ENCODE data around the gene DSCAM. TPM values are rescaled to one million over a fixed set of nuclear protein-coding genes. Genes with fewer than 3 reads are reported as not detected.

The DSCAM gene
- total and polyA plus RNA-seq, 2 donors (not counting 1 experiment from before 2014, with no cell fraction given): not detected

DNA sequence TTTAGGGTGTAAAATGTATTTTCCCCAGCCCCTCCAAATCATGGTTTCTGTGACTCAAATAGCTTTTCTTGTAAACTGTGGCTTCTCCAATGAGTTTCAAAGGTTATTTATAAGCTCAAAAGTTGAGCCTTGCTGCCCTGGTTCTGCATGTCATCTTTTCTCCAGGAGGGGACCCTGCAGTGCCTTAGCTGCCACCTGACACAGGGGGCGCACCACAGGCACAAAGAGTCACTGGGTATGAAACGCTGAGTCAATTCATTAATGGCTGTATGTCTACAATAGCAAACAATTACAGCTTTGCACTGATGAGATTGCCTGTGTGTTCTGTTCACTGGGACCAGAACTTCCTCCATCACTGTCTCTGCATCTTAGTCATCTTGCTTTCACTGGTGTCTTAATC, 878.9 kb downstream of the DSCAM start:
- no peak overlapping the region for H3K27ac ChIP-seq (ENCODE audit: low read length in 2 of 2)
- TF ChIP-seq, protein P1, sequence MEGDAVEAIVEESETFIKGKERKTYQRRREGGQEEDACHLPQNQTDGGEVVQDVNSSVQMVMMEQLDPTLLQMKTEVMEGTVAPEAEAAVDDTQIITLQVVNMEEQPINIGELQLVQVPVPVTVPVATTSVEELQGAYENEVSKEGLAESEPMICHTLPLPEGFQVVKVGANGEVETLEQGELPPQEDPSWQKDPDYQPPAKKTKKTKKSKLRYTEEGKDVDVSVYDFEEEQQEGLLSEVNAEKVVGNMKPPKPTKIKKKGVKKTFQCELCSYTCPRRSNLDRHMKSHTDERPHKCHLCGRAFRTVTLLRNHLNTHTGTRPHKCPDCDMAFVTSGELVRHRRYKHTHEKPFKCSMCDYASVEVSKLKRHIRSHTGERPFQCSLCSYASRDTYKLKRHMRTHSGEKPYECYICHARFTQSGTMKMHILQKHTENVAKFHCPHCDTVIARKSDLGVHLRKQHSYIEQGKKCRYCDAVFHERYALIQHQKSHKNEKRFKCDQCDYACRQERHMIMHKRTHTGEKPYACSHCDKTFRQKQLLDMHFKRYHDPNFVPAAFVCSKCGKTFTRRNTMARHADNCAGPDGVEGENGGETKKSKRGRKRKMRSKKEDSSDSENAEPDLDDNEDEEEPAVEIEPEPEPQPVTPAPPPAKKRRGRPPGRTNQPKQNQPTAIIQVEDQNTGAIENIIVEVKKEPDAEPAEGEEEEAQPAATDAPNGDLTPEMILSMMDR (IDR thresholded peaks at IDR 0.05): no peak
- no peak for TF ChIP-seq EZH2 (IDR thresholded peaks at IDR 0.05; ENCODE audit: borderline replicate concordance, insufficient read depth, low read depth, low read length, poor library complexity, severe bottlenecking)
- H3K4me1 Mint-ChIP-seq: no peaks in the 10 kb centered on the region
- POLR2A ChIA-PET: no interaction called here
- H3K4me1 ChIP-seq (ENCODE audit: control insufficient read depth in 2 of 2, insufficient read depth in 2 of 2, low read length in 2 of 2): peaks cover 0 to 39% of the 10 kb centered on the region in 2 donors
- no peak overlapping the region for H3K9ac ChIP-seq (ENCODE audit: low read length)
- H3K27me3 Mint-ChIP-seq: no peaks in the 10 kb centered on the region
- no peaks in the 10 kb centered on the region for H3K36me3 ChIP-seq (replicated peaks in 1 of 2; ENCODE audit: control extremely low read depth in 1 of 2, control insufficient read depth in 1 of 2, extremely low read depth in 1 of 2, insufficient read depth in 2 of 2, low read length in 1 of 2)
- CTCF ChIA-PET: no interaction called here
- whole genome bisulfite sequencing (ENCODE audit: insufficient coverage): 90% methylated on average over 2 of the region's 2 CpGs
- no peaks in the 10 kb centered on the region for H3K79me2 ChIP-seq (ENCODE audit: control insufficient read depth, insufficient read depth, low read length)
- peaks cover 0 to 12% (median 4%) of the 10 kb centered on the region in 3 donors for H3K9me3 ChIP-seq (ENCODE audit: control extremely low read depth in 1 of 3, control insufficient read depth in 2 of 3, insufficient read depth in 1 of 3, low read length in 2 of 3)
- H3K27me3 ChIP-seq (replicated peaks in 1 of 4; ENCODE audit: control extremely low read depth in 1 of 4, control insufficient read depth in 3 of 4, insufficient read depth in 4 of 4, low read length in 3 of 4): peaks cover 0 to 7% (median 0%) of the 10 kb centered on the region in 4 experiments
- ATAC-seq (ENCODE audit: low read depth) (no peak), DNase-seq (no peak)
- no peak overlapping the region for H3K4me3 ChIP-seq (ENCODE audit: control extremely low read depth in 1 of 5, extremely low read depth in 1 of 5, insufficient read depth in 1 of 5, low read depth in 2 of 5, low read length in 4 of 5)
- no peaks in the 10 kb centered on the region for H4K20me1 ChIP-seq (ENCODE audit: control insufficient read depth, insufficient read depth, low read length, poor library complexity, severe bottlenecking)
- H3K4me2 ChIP-seq (replicated peaks; ENCODE audit: low read depth, low read length, poor library complexity, severe bottlenecking): no peak overlapping the region
- no peak overlapping the region for H3K4me3 Mint-ChIP-seq
- peaks cover 11% of the 10 kb centered on the region for H3K9me3 Mint-ChIP-seq (ENCODE audit: insufficient read depth)
- no peak overlapping the region for H2AFZ ChIP-seq (ENCODE audit: insufficient read depth, low read depth, low read length, poor library complexity, severe bottlenecking)
- intact Hi-C loops (cut with micrococcal nuclease): no loop called here
- no peak overlapping the region for H3K27ac Mint-ChIP-seq

DNA sequence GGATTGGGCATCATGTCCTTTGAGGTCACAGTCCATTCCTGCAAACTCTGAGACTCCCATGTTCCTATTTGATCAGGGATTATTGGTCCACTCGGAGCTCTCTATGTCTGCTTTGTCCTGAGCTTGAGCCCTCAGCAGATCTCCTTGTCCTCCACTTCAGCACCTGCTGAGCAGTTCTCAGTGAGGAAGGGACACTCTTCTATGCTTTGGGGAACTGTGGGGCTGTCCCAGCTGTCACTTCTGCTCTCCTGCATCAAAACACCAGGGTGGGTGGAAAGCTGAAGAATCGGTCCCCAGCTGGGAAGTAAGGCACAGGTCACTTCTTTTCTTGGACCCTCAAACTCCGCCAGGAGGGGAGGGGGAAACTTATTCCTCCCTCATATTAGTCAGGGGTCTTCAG, 880.2 kb downstream of the DSCAM start:
- Histone ChIP-seq H3K4me3 (ENCODE audit: control extremely low read depth in 1 of 5, extremely low read depth in 1 of 5, insufficient read depth in 1 of 5, low read depth in 2 of 5, low read length in 4 of 5) (no peak overlapping the region), H2AFZ (ENCODE audit: insufficient read depth, low read depth, low read length, poor library complexity, severe bottlenecking) (no peak overlapping the region), H3K4me1 (ENCODE audit: control insufficient read depth in 2 of 2, insufficient read depth in 2 of 2, low read length in 2 of 2) (peaks cover 0 to 39% of the 10 kb centered on the region in 2 donors), H3K27me3 (replicated peaks in 1 of 4; ENCODE audit: control extremely low read depth in 1 of 4, control insufficient read depth in 3 of 4, insufficient read depth in 4 of 4, low read length in 3 of 4) (peaks cover 0 to 7% (median 0%) of the 10 kb centered on the region in 4 experiments), H3K4me2 (replicated peaks; ENCODE audit: low read depth, low read length, poor library complexity, severe bottlenecking) (no peak overlapping the region), H3K9me3 (ENCODE audit: control extremely low read depth in 1 of 3, control insufficient read depth in 2 of 3, insufficient read depth in 1 of 3, low read length in 2 of 3) (peaks cover 1 to 12% (median 4%) of the 10 kb centered on the region in 3 donors), H4K20me1 (ENCODE audit: control insufficient read depth, insufficient read depth, low read length, poor library complexity, severe bottlenecking) (no peaks in the 10 kb centered on the region), H3K79me2 (ENCODE audit: control insufficient read depth, insufficient read depth, low read length) (no peaks in the 10 kb centered on the region), H3K36me3 (replicated peaks in 1 of 2; ENCODE audit: control extremely low read depth in 1 of 2, control insufficient read depth in 1 of 2, extremely low read depth in 1 of 2, insufficient read depth in 2 of 2, low read length in 1 of 2) (no peaks in the 10 kb centered on the region), H3K27ac (ENCODE audit: low read length in 2 of 2) (no peak overlapping the region), H3K9ac (ENCODE audit: low read length) (no peak overlapping the region)
- ChIA-PET POLR2A (no interaction called here), CTCF (no interaction called here)
- Mint-ChIP-seq H3K9me3 (ENCODE audit: insufficient read depth) (peaks cover 11% of the 10 kb centered on the region), H3K4me3 (no peak overlapping the region), H3K27me3 (no peaks in the 10 kb centered on the region), H3K27ac (no peak overlapping the region), H3K4me1 (no peaks in the 10 kb centered on the region)
- TF ChIP-seq, protein P1 (IDR thresholded peaks at IDR 0.05): no peak
- TF ChIP-seq EZH2 (IDR thresholded peaks at IDR 0.05; ENCODE audit: borderline replicate concordance, insufficient read depth, low read depth, low read length, poor library complexity, severe bottlenecking): no peak
- no CpG with 5 or more reads among the region's 3 CpGs for WGBS (ENCODE audit: insufficient coverage)
- DNase-seq: no peak
- intact Hi-C loops (cut with micrococcal nuclease): no loop called here
- ATAC-seq (ENCODE audit: low read depth): no peak
